ENCODE results near the gene KCNMA1.

Gene KCNMA1

GRCh38 chr10:77034795-77035194 lies 602.8 kb downstream of the KCNMA1 start:
- Histone ChIP-seq H3K9me3 (ENCODE audit: control insufficient read depth, insufficient read depth, low read length) (no peaks in the 10 kb centered on the region), H3K4me1 (ENCODE audit: control insufficient read depth, insufficient read depth, low read length) (peaks cover 7% of the 10 kb centered on the region), H3K27me3 (ENCODE audit: control insufficient read depth, insufficient read depth, low read length) (no peaks in the 10 kb centered on the region), H3K36me3 (ENCODE audit: control insufficient read depth, insufficient read depth, low read length) (no peaks in the 10 kb centered on the region), H3K9ac (ENCODE audit: low read depth, low read length) (no peak overlapping the region), H3K4me3 (ENCODE audit: low read depth, low read length) (no peak overlapping the region)

DNA sequence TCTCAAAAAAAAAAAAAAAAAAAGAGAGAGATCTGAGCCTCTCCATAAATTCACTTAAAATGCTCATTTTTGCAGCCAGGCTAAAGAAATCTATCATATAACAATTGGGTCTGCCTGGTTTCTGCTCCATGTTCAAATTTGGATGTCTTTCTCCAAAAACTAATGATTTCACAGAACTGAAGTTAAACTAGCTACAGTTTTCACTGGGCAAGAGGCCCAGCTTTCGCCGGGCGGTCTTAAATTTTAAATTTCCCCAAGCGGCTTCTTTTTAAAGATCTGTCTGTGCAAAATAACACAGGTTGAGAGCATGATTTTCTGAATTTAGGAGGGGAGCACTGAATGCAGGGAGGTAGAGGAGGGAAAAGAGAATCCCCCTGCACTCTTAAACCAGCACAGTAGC lies 603.4 kb downstream of the KCNMA1 start:
- Histone ChIP-seq H3K9me3 (ENCODE audit: control insufficient read depth, insufficient read depth, low read length) (no peaks in the 10 kb centered on the region), H3K36me3 (ENCODE audit: control insufficient read depth, insufficient read depth, low read length) (no peaks in the 10 kb centered on the region), H3K9ac (ENCODE audit: low read depth, low read length) (no peak overlapping the region), H3K4me3 (ENCODE audit: low read depth, low read length) (no peak overlapping the region), H3K4me1 (ENCODE audit: control insufficient read depth, insufficient read depth, low read length) (peaks cover 7% of the 10 kb centered on the region), H3K27me3 (ENCODE audit: control insufficient read depth, insufficient read depth, low read length) (no peaks in the 10 kb centered on the region)

DNA sequence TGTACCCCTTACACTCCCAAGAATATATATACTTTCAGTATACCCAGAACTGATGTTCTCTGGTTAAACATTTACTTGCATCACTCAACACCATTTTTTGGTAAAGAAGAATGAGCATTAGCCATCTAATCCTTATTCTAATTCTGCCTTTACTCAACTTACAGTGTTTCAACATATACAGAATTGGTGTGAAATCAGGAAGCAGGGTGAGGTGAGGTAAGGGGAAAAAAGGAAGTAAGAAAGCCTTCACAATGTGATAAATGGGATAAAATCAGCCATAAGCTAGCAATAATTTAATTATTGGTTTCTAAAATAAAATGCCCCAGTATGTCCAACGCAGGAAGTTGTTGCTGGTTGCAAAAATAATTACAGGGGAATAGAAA lies 605.4 kb downstream of the KCNMA1 start:
- Histone ChIP-seq H3K4me1 (ENCODE audit: control insufficient read depth, insufficient read depth, low read length) (no peaks in the 10 kb centered on the region), H3K9ac (ENCODE audit: low read depth, low read length) (no peak overlapping the region), H3K27me3 (ENCODE audit: control insufficient read depth, insufficient read depth, low read length) (no peaks in the 10 kb centered on the region), H3K9me3 (ENCODE audit: control insufficient read depth, insufficient read depth, low read length) (no peaks in the 10 kb centered on the region), H3K36me3 (ENCODE audit: control insufficient read depth, insufficient read depth, low read length) (no peaks in the 10 kb centered on the region), H3K4me3 (ENCODE audit: low read depth, low read length) (no peak overlapping the region)

DNA sequence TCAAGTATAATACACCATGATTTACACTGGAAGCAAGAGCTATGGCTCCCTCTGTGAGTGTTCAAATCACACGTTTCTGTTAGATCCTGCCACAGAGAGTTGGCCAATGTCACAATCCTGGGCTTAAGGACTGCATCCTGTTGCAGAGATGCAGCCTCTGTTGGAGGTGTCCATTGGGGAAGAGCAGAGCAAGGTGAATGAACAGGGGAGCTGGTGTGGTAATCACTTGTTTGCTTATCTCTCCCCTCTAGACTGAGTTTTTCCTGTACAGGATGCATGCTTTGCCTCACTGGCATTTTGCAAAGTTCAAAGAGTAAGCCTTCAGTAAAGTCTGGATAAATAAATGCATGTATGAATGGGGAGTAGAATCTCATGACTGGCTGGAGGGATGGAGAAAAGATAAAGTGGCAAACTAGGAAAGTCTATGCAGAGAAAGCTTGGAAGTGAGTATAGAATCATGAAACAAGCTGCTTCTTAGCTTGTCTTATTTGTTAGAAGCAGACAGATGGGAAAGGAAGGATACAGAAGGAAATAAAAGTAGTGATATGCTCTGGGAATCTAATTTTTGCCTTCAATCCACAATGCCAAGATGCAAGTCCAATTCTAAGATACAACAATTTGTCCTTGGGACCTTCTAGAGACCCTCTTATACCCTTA lies 605.9 kb downstream of the KCNMA1 start:
- Histone ChIP-seq H3K9ac (ENCODE audit: low read depth, low read length) (no peak overlapping the region), H3K9me3 (ENCODE audit: control insufficient read depth, insufficient read depth, low read length) (no peaks in the 10 kb centered on the region), H3K27me3 (ENCODE audit: control insufficient read depth, insufficient read depth, low read length) (no peaks in the 10 kb centered on the region), H3K4me1 (ENCODE audit: control insufficient read depth, insufficient read depth, low read length) (no peaks in the 10 kb centered on the region), H3K36me3 (ENCODE audit: control insufficient read depth, insufficient read depth, low read length) (no peaks in the 10 kb centered on the region), H3K4me3 (ENCODE audit: low read depth, low read length) (no peak overlapping the region)

GRCh38 chr10:77030974-77031373 lies 606.6 kb downstream of the KCNMA1 start:
- Histone ChIP-seq H3K4me3 (ENCODE audit: low read depth, low read length) (no peak overlapping the region), H3K27me3 (ENCODE audit: control insufficient read depth, insufficient read depth, low read length) (no peaks in the 10 kb centered on the region), H3K36me3 (ENCODE audit: control insufficient read depth, insufficient read depth, low read length) (no peaks in the 10 kb centered on the region), H3K4me1 (ENCODE audit: control insufficient read depth, insufficient read depth, low read length) (no peaks in the 10 kb centered on the region), H3K9me3 (ENCODE audit: control insufficient read depth, insufficient read depth, low read length) (no peaks in the 10 kb centered on the region), H3K9ac (ENCODE audit: low read depth, low read length) (no peak overlapping the region)

DNA sequence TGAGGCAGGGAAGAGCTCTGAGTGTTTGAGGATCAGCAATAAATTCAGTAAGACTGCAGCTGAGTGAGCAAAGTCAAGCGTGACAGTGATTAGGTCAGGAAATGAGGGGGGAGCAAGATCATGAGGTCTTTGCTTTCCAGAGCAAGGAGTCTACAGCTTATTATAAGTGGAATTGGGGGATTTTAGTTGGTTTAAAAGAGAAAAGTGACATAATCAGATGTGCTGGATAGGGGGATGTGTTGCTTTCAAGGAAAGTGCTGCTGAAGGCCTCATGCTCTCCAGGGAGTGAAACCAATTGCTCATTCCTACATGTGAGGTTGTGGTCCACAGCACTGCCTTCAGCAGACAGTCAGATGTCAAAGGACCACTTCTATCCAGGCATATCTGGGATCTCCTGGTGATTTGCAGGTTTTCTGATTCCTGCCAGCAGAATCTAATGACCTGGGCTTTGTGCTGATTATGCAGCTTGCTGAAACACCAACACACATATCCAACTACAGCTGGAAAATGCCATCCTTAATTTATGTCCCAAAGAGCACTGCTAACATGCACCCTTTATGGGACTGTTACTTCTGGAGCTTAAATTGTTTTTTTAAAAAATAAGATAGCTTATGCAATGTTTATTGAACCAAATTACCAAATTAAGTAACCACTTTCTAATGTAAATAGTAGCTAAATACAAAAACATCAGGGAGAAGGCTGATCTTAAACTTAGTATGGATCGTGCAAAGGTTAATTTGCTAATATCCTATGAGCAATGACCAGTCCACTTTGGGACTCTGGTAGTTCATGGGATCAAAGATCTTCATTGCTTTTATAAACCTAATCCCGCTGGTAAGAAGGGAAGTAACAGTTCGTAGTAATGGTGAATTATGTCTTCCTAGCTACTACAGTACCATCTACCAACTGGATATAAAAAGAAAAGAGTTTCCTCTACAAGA lies 607.6 kb downstream of the KCNMA1 start:
- Histone ChIP-seq H3K9ac (ENCODE audit: low read depth, low read length) (no peak overlapping the region), H3K4me3 (ENCODE audit: low read depth, low read length) (no peak overlapping the region), H3K4me1 (ENCODE audit: control insufficient read depth, insufficient read depth, low read length) (no peaks in the 10 kb centered on the region), H3K36me3 (ENCODE audit: control insufficient read depth, insufficient read depth, low read length) (no peaks in the 10 kb centered on the region), H3K27me3 (ENCODE audit: control insufficient read depth, insufficient read depth, low read length) (no peaks in the 10 kb centered on the region), H3K9me3 (ENCODE audit: control insufficient read depth, insufficient read depth, low read length) (no peaks in the 10 kb centered on the region)

DNA sequence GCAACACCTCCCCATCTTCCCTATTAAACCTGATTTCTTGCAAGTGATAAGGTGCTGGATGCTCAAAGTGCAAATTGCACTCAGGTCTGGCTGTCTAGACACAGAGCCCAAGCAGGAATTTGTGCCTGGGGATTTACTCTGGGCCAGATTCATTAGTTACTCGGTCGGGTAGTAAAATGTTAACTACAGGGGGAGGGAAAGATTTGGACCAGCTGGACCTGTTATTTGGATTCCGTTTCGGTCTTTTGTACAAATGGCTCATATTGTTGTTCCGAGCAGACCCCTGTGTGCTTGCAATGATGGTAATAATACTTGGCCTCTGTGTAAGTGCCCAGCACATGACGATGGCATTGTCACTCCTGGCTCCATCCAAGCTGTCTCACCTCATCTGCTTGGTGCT lies 609.6 kb downstream of the KCNMA1 start:
- H3K36me3 ChIP-seq (ENCODE audit: control insufficient read depth, insufficient read depth, low read length), result no peaks in the 10 kb centered on the region
- H3K9me3 ChIP-seq (ENCODE audit: control insufficient read depth, insufficient read depth, low read length), result no peaks in the 10 kb centered on the region
- no peaks in the 10 kb centered on the region for H3K27me3 ChIP-seq (ENCODE audit: control insufficient read depth, insufficient read depth, low read length)
- no peak overlapping the region for H3K9ac ChIP-seq (ENCODE audit: low read depth, low read length)
- H3K4me3 ChIP-seq (ENCODE audit: low read depth, low read length), result no peak overlapping the region
- no peaks in the 10 kb centered on the region for H3K4me1 ChIP-seq (ENCODE audit: control insufficient read depth, insufficient read depth, low read length)

GRCh38 chr10:77027576-77027975 lies 610.0 kb downstream of the KCNMA1 start:
- Histone ChIP-seq H3K9me3 (ENCODE audit: control insufficient read depth, insufficient read depth, low read length) (no peaks in the 10 kb centered on the region), H3K9ac (ENCODE audit: low read depth, low read length) (no peak overlapping the region), H3K27me3 (ENCODE audit: control insufficient read depth, insufficient read depth, low read length) (no peaks in the 10 kb centered on the region), H3K4me3 (ENCODE audit: low read depth, low read length) (no peak overlapping the region), H3K36me3 (ENCODE audit: control insufficient read depth, insufficient read depth, low read length) (no peaks in the 10 kb centered on the region), H3K4me1 (ENCODE audit: control insufficient read depth, insufficient read depth, low read length) (no peaks in the 10 kb centered on the region)

DNA sequence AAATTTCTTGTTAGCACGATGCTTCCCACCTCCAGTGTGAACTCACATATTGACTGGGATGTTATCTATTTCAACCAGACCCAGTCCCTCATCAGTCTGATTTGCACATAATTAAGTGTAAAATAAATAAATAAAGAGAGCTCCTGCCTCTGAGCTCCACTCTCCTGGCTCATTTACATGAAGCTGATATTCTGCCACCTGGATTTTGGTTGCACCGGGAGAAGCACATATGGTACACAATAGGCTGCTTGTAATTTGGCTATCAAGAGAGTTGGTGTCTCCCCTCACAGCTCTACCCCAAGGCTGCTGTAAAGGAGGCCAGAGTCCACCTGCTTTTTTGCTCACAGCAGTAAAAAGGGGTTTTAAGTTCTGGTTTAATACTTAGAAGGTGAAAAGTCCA lies 610.5 kb downstream of the KCNMA1 start:
- H3K4me3 ChIP-seq (ENCODE audit: low read depth, low read length), result no peak overlapping the region
- H3K4me1 ChIP-seq (ENCODE audit: control insufficient read depth, insufficient read depth, low read length), result no peaks in the 10 kb centered on the region

GRCh38 chr10:77026148-77026547 lies 611.5 kb downstream of the KCNMA1 start:
- no peaks in the 10 kb centered on the region for H3K27me3 ChIP-seq (ENCODE audit: control insufficient read depth, insufficient read depth, low read length)
- H3K4me3 ChIP-seq (ENCODE audit: low read depth, low read length), result no peak overlapping the region
- no peak overlapping the region for H3K9ac ChIP-seq (ENCODE audit: low read depth, low read length)
- no peaks in the 10 kb centered on the region for H3K4me1 ChIP-seq (ENCODE audit: control insufficient read depth, insufficient read depth, low read length)
- H3K36me3 ChIP-seq (ENCODE audit: control insufficient read depth, insufficient read depth, low read length), result no peaks in the 10 kb centered on the region
- H3K9me3 ChIP-seq (ENCODE audit: control insufficient read depth, insufficient read depth, low read length), result no peaks in the 10 kb centered on the region

More for the DNA sequence above, 610.5 kb downstream of the KCNMA1 start:
- Histone ChIP-seq H3K27me3 (ENCODE audit: control insufficient read depth, insufficient read depth, low read length) (no peaks in the 10 kb centered on the region), H3K9me3 (ENCODE audit: control insufficient read depth, insufficient read depth, low read length) (no peaks in the 10 kb centered on the region), H3K36me3 (ENCODE audit: control insufficient read depth, insufficient read depth, low read length) (no peaks in the 10 kb centered on the region), H3K9ac (ENCODE audit: low read depth, low read length) (no peak overlapping the region)

GRCh38 chr10:77024461-77024860 lies 613.1 kb downstream of the KCNMA1 start:
- Histone ChIP-seq H3K9ac (ENCODE audit: low read depth, low read length) (no peak overlapping the region), H3K4me3 (ENCODE audit: low read depth, low read length) (no peak overlapping the region), H3K4me1 (ENCODE audit: control insufficient read depth, insufficient read depth, low read length) (no peaks in the 10 kb centered on the region), H3K9me3 (ENCODE audit: control insufficient read depth, insufficient read depth, low read length) (no peaks in the 10 kb centered on the region), H3K36me3 (ENCODE audit: control insufficient read depth, insufficient read depth, low read length) (no peaks in the 10 kb centered on the region), H3K27me3 (ENCODE audit: control insufficient read depth, insufficient read depth, low read length) (no peaks in the 10 kb centered on the region)

DNA sequence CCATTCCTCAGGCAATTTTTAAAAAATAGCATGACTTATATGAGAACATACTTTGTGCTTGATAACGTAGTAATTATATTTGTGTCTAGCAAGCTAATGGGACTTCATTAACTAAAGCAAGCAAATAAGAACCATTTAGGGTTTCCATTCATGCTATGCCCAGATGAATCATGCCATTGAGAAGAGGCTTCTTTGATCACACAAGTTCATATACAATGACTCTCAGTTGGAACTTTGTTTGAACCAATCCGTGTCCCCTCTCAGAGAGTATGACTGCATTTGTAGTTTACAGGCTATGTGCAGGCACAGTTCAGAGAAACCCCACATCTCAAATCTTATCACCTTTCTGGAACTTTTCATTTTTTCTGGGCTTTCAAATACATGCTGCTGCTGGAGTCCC lies 614.2 kb downstream of the KCNMA1 start:
- no peaks in the 10 kb centered on the region for H3K36me3 ChIP-seq (ENCODE audit: control insufficient read depth, insufficient read depth, low read length)
- H3K9me3 ChIP-seq (ENCODE audit: control insufficient read depth, insufficient read depth, low read length), result no peaks in the 10 kb centered on the region
- no peak overlapping the region for H3K4me3 ChIP-seq (ENCODE audit: low read depth, low read length)

More for the DNA sequence above, 614.2 kb downstream of the KCNMA1 start:
- no peaks in the 10 kb centered on the region for H3K27me3 ChIP-seq (ENCODE audit: control insufficient read depth, insufficient read depth, low read length)
- no peaks in the 10 kb centered on the region for H3K4me1 ChIP-seq (ENCODE audit: control insufficient read depth, insufficient read depth, low read length)
- no peak overlapping the region for H3K9ac ChIP-seq (ENCODE audit: low read depth, low read length)
